AG10803 (cell line): ENCODE data around the gene PPP2R2D.

Source experiments
- DNase-seq: peaks from one replicate; pipeline ENCODE4 v3.0.0; 2010; ENCODE audit warnings: low read depth
- H3K4me3 ChIP-seq: 2 replicates; pipeline ENCODE4 v1.5.1; 2011; ENCODE audit warnings: mild to moderate bottlenecking, low read length, control low read depth
- TF ChIP-seq, protein P1 (sequence below): conservative IDR thresholded peaks from 2 replicates; pipeline ENCODE4 v1.5.1; 2011; ENCODE audit warnings: mild to moderate bottlenecking, low read length, control low read depth, inconsistent platforms

The PPP2R2D gene

DNA sequence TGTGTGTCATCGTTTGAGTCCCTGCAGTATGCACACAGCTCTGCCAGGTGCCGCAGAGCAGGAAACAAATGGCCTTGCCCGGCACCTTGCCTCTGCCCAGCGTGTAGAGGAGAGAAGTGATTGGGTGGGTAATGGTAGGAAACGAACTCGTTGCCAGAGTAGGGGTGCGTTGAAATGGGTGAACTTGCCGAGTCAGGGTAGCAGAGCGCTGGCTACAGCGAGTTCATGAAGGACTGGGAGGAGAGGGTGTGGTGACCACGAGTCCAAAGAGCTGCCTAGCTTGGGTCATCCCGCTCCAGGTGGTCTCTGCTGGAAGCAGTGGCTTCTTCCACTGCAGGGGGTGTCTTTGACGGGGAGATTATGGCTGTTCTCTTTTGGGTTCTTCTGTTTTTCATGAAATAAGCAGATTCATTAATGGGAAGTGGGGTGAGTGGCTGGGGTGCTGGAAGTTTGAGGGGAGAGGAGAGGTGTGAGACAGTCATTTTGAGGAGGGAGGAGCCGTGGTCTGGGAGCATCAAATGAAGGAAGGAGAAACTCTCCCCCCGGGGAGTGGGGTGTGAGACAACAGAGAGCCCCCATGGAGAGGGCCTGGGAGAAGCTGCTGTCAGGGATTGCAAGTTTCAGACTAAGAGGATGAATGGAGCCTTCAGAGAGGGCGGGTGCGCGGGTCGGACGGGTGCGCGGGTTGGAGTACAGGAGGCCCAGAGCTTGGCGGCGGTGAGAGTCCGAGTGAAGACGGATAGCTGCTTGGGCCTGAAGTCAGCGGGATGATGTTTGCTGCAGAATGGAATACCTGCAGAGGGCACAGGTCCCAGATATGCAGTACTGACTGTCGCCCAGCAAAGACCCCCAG is 26.2 kb downstream of the PPP2R2D start:
- no peak for DNase-seq
- TF ChIP-seq, protein P1, sequence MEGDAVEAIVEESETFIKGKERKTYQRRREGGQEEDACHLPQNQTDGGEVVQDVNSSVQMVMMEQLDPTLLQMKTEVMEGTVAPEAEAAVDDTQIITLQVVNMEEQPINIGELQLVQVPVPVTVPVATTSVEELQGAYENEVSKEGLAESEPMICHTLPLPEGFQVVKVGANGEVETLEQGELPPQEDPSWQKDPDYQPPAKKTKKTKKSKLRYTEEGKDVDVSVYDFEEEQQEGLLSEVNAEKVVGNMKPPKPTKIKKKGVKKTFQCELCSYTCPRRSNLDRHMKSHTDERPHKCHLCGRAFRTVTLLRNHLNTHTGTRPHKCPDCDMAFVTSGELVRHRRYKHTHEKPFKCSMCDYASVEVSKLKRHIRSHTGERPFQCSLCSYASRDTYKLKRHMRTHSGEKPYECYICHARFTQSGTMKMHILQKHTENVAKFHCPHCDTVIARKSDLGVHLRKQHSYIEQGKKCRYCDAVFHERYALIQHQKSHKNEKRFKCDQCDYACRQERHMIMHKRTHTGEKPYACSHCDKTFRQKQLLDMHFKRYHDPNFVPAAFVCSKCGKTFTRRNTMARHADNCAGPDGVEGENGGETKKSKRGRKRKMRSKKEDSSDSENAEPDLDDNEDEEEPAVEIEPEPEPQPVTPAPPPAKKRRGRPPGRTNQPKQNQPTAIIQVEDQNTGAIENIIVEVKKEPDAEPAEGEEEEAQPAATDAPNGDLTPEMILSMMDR = no peak
- no peak overlapping the region for H3K4me3 ChIP-seq

DNA sequence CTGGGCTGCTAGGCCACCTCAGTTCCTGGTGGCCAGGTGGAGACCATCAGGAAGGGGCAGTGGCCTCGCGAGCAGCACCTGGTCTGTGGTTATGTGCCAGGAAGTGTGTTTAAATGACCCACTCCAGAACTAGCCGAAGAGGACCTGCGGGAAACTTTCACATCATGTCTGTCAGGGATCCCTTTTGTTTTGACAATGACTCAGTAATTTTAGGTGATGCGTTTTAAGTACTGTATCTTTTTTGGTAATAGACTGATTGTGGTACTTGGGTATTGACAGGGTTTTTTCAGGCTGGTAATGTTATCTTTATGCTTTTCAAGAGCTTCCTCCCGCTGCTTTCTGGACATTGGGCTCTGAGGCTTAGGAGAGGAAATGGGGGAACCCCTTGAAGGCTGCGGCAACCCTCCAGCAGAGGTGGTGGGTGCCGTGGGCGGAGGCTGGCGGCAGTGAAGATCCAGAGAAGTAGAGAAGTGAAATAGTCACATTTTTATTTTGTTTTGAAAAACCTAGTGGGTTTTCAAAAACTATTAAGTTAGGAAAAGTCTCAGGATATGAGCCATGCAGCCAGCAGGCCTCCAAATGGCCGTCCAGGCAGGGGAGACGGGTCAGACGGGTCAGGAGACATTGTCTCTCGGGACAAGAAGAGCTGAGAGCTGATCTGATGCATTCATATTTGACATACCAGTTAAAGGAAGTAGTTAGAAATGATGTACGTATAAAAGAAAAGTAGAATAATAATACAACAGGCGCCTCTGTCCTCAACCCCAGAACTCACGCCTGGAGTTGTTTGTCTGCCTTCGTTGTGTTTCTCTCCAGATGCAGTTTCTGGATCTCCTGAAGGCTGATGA is 27.7 kb downstream of the PPP2R2D start:
- TF ChIP-seq, protein P1 = no peak
- no peak for DNase-seq
- H3K4me3 ChIP-seq = no peak overlapping the region

DNA sequence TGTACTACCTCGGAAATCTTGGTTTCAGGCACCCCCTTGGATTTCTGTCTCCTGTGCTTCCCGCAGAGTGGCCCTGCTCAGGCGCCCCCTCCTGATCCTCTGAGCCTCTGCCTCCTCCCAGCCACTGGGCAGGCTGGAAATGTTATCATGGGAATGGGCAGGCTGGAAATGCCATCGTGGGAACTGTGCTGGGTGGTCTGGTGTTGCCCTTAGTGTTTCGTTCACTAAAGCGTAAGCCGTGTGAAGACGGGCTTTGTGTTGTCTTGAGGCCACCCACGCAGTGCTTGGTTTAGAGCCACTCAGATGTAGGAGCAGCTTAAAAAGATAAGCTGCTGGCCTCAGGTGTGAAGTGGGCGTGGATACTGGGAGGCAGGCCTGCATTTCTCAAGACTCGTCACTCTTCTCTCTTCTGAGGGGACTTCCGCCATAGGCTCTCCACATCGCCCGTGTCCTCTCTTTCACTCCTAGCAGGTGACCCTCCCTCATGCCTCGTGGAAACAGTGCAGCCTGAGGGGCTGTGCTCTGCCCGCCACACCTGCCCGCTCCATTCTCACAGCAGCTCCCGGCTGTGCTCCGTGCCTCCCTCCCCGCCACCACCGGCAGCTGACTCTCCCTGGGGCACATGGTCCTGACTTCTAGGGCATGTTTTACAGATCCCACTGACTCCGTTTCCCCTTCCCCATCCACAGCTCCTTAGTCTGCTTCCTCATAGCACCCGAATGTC is 28.5 kb downstream of the PPP2R2D start:
- DNase-seq = no peak
- TF ChIP-seq, protein P1 = no peak
- no peak overlapping the region for H3K4me3 ChIP-seq

DNA sequence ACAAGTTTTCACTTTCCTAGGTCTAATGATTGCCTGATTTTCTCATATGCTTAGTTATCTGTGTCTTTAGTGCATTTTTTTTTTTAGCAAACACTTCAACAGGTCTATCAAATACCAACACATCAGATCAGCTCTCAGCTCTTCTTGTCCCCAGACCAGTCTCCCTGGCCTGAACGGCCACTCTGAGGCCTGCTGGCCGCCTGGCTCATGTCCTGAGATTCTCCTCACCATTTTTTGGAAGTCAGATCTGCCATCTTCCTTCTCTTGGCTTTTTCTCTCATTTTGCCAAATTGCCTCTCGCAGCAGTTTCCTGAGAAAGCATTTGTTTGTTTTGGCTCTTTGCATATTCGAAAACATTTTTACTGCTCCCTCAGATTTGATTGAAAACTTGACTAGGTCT is 29.3 kb downstream of the PPP2R2D start:
- DNase-seq = no peak
- no peak overlapping the region for H3K4me3 ChIP-seq
- TF ChIP-seq, protein P1 = no peak

DNA sequence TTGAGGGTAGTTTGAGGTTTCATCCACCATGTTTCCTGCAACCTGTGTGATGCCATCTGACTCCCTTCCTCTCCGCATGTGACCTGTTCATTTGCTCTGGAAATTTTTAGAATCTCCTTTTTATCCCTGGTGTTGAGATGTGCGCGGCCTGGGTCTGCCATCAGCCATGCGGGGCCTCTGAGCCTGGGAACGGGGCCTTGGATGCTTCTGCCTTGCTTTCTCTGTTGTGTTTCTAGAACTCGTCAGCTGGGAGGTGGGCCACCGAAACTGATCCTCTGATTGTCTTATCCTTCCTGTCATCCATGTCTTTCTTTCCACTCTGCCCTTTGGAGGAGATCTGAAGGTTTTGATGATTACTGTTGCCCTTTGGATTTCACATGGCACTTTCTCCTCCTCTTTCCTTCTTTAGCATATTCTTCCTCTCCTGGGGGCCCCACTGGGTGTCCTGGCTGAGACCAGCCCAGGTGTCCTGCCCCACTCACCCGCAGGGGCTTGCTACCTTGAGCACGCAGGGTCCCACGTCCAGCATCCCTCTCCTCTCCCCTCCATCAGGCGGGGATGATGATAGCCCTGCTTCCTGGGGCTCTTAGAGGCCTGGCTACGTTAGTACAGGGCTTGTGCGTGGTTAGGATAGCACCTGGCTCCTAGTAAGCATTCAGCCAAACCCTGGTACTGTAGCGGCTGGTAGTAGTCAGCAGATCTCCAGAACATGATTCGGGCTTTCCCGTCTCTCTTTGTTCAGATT is 29.9 kb downstream of the PPP2R2D start:
- DNase-seq = no peak
- TF ChIP-seq, protein P1 = no peak
- H3K4me3 ChIP-seq = no peak overlapping the region

DNA sequence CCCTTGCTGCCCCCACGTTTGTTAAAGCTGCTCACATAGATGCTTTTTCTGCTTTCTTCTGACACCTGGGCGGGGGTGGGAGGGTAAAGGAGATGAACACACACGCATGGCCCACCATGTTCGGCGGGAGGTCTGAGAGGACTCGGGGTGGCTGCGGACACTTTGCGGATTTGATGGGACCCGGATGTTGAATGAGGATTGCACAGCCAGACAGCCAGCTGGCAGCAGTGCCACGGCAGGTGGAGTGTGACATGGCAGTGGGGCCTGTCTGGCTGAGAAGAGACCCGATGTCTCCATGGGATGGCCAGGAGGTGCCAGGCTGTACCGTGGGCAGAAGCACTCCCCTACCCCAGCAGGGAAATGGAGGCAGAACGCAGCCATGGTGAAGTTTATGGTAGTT is 31.2 kb downstream of the PPP2R2D start:
- TF ChIP-seq, protein P1 = no peak
- DNase-seq = no peak
- H3K4me3 ChIP-seq = no peak overlapping the region
